Thoracic aorta (tissue), 2 donors: ENCODE data around the gene FOXL2NB. TPM values are rescaled to one million over a fixed set of nuclear protein-coding genes. Genes with fewer than 3 reads are reported as not detected.

Source experiments
- ATAC-seq: fragments of 150-250 bp; one replicate; pipeline ENCODE4 v1.8.0; 2017; ENCODE audit warnings: low read depth; ENCODE audit not compliant: insufficient number of reproducible peaks, low FRiP score
- DNase-seq: peaks from one replicate; pipeline ENCODE4 v3.0.0-alpha.2; 2020; ENCODE audit warnings: low spot score
- H3K27ac ChIP-seq, 2 donors: fragments of 200-600 bp; sonication (generic); 1 replicate in 1 of 2; 2 replicates in 1 of 2; pipeline ENCODE4 v1.5.1; 2016; ENCODE audit warnings: mild to moderate bottlenecking in 2 of 2, moderate library complexity in 2 of 2
- H3K27me3 ChIP-seq: fragments of 200-600 bp; sonication (generic); replicated peaks from 2 replicates; pipeline ENCODE4 v1.6.0; 2016; ENCODE audit warnings: mild to moderate bottlenecking; ENCODE audit not compliant: insufficient read depth
- H3K36me3 ChIP-seq: fragments of 200-600 bp; sonication (generic); one replicate; pipeline ENCODE4 v1.5.1; 2016
- H3K4me1 ChIP-seq, 2 donors: fragments of 200-600 bp; sonication (generic); 1 replicate in 1 of 2; 2 replicates in 1 of 2; pipeline versions ENCODE4 v1.5.1 to v1.6.0; 2016; ENCODE audit warnings: low read depth in 2 of 2, mild to moderate bottlenecking in 1 of 2; ENCODE audit not compliant: control insufficient read depth in 1 of 2
- H3K4me3 ChIP-seq: fragments of 200-600 bp; sonication (generic); 2 replicates; pipeline ENCODE4 v1.5.1; 2016; ENCODE audit warnings: mild to moderate bottlenecking
- H3K9me3 ChIP-seq: fragments of 200-600 bp; sonication (generic); 2 replicates; pipeline ENCODE4 v1.5.1; 2016
- CTCF ChIP-seq: fragments of 200-600 bp; sonication (generic); IDR thresholded peaks from one replicate; pipeline ENCODE4 v1.5.1; 2019; ENCODE audit warnings: antibody characterized with exemption
- total RNA-seq, 2 donors: library from RNA; depleted of rRNA; stranded (reverse); fragments of >200 nt; gene quantifications; one replicate each; pipeline versions ENCODE4 v1.1.0 to v1.2.3, GENCODE V29; 2016

Gene FOXL2NB
- total RNA-seq, 2 donors from 2014 or later: not detected

- no peak for ATAC-seq
- DNase-seq: no peak
- H3K27ac ChIP-seq: no peak overlapping the region
- no peaks in the 10 kb centered on the region for H3K36me3 ChIP-seq
- no peaks in the 10 kb centered on the region for H3K9me3 ChIP-seq
- H3K4me3 ChIP-seq: peak overlapping the region; percentile 39
- TF ChIP-seq CTCF: no peak
- H3K4me1 ChIP-seq: peaks cover 21 to 35% of the 10 kb centered on the region in 2 donors
- H3K27me3 ChIP-seq: peaks cover 55% of the 10 kb centered on the region
Observed at GRCh38 chr3:138943724-138944653, 3.0 kb upstream of the FOXL2NB start.

GRCh38 chr3:138944654-138944928 lies 2.4 kb upstream of the FOXL2NB start:
- H3K36me3 ChIP-seq: no peaks in the 10 kb centered on the region
- no peak for DNase-seq
- ATAC-seq: no peak
- no peaks in the 10 kb centered on the region for H3K9me3 ChIP-seq
- H3K4me3 ChIP-seq: peak overlapping the region; percentile 58
- peaks cover 17 to 34% of the 10 kb centered on the region in 2 donors for H3K4me1 ChIP-seq
- H3K27ac ChIP-seq: no peak overlapping the region
- no peak for TF ChIP-seq CTCF
- peaks cover 50% of the 10 kb centered on the region for H3K27me3 ChIP-seq

GRCh38 chr3:138944929-138945708 lies 1.9 kb upstream of the FOXL2NB start:
- Histone ChIP-seq H3K27me3 (peaks cover 45% of the 10 kb centered on the region), H3K4me3 (peak overlapping the region; percentile 58), H3K36me3 (no peaks in the 10 kb centered on the region), H3K9me3 (no peaks in the 10 kb centered on the region), H3K4me1 (peaks cover 19 to 37% of the 10 kb centered on the region in 2 donors), H3K27ac (no peak overlapping the region)
- no peak for DNase-seq
- TF ChIP-seq CTCF: no peak
- ATAC-seq: no peak

GRCh38 chr3:138945709-138946662 lies 1.0 kb upstream of the FOXL2NB start:
- H3K4me3 ChIP-seq: peak overlapping the region; percentile 67
- H3K9me3 ChIP-seq: no peaks in the 10 kb centered on the region
- ATAC-seq (no peak), DNase-seq (no peak)
- peaks cover 21 to 41% of the 10 kb centered on the region in 2 donors for H3K4me1 ChIP-seq
- no peaks in the 10 kb centered on the region for H3K36me3 ChIP-seq
- no peak for TF ChIP-seq CTCF
- peaks cover 39% of the 10 kb centered on the region for H3K27me3 ChIP-seq
- no peak overlapping the region for H3K27ac ChIP-seq
